T-helper 17 cell (primary cell): ENCODE measurements around the gene ATF7IP. TPM values are rescaled to one million over a fixed set of nuclear protein-coding genes. Genes with fewer than 3 reads are reported as not detected.
"Not testable (repeated sequence)": the region's sequence is repeated elsewhere in the genome, so short reads cannot be mapped to it uniquely, and the experiment has no call there.

ENCODE experiments used
- ATAC-seq: fragments of 150-1000 bp; cut with Tn5 transposase; 2 replicates; pipeline ENCODE4 v1.10.0; 2021; ENCODE audit warnings: mild to moderate bottlenecking, moderate library complexity
- DNase-seq, 3 donors: peaks; one replicate each; pipeline versions ENCODE4 v3.0.0 to v3.0.0-alpha.2; 2020 to 2021
- H3K9me3 ChIP-seq: one replicate; pipeline ENCODE4 v1.7.0; 2013; ENCODE audit warnings: low read length, mild to moderate bottlenecking; ENCODE audit not compliant: control insufficient read depth, poor library complexity, severe bottlenecking
- H3K27ac Mint-ChIP-seq: one replicate; pipeline ENCODE4 v1.8.0; 2022; ENCODE audit warnings: mild to moderate bottlenecking, moderate library complexity, mixed read lengths
- H3K27me3 Mint-ChIP-seq: one replicate; pipeline ENCODE4 v1.8.0; 2022; ENCODE audit warnings: mixed read lengths
- H3K36me3 Mint-ChIP-seq: one replicate; pipeline ENCODE4 v1.8.0; 2022; ENCODE audit warnings: low read depth, mixed read lengths
- H3K4me1 Mint-ChIP-seq: one replicate; pipeline ENCODE4 v1.8.0; 2022; ENCODE audit warnings: mild to moderate bottlenecking, mixed read lengths
- H3K4me3 Mint-ChIP-seq: one replicate; pipeline ENCODE4 v1.8.0; 2022; ENCODE audit warnings: mild to moderate bottlenecking, moderate library complexity, mixed read lengths
- total RNA-seq, 4 donors: library from RNA in 2 of 4; stranded (reverse) in 2 of 4; gene quantifications; one replicate each; pipeline ENCODE4 v1.2.3 and lab custom pipeline; 2022 to 2026

ATF7IP gene
- total RNA-seq, 2 donors from 2014 or later: 153 to 164 TPM

DNA sequence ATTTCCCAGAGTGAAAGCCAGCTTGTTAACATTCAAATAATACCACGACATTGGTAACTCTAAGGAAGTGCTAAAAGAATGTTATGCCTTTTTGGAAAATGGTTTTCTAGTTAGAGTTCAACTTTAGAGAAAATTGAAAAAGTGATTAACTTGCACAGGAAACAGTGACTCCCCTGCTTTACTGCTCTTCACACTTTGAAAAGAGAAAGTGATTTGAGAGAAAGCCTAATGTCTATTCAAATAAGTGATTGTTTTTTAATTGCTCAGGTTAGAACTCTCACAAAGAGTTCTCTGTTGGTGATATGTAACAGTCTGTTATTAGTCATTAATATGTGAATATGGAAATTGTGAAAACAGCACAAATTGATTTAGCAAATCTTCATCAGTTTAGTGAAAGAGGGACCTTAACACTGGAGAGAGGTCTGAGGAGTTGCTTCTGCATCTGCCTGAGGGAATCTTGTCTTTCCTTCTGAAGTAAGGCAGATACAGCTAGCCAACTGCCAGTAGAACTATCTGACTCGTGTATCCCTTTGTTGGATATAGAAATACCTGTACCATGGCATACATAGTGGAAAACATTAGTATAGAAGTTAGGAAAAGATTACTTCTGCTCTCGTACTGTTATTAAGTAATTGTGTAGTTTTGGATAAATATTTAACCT, 25.5 kb downstream of the ATF7IP start:
- no peak for DNase-seq
- H3K27me3 Mint-ChIP-seq: no peaks in the 10 kb centered on the region
- no peaks in the 10 kb centered on the region for H3K9me3 ChIP-seq
- peak overlapping the region; percentile 98 for H3K27ac Mint-ChIP-seq
- peaks cover 3% of the 10 kb centered on the region for H3K36me3 Mint-ChIP-seq
- ATAC-seq: no peak
- H3K4me3 Mint-ChIP-seq: peak overlapping the region; percentile 77
- peaks cover 37% of the 10 kb centered on the region for H3K4me1 Mint-ChIP-seq

DNA sequence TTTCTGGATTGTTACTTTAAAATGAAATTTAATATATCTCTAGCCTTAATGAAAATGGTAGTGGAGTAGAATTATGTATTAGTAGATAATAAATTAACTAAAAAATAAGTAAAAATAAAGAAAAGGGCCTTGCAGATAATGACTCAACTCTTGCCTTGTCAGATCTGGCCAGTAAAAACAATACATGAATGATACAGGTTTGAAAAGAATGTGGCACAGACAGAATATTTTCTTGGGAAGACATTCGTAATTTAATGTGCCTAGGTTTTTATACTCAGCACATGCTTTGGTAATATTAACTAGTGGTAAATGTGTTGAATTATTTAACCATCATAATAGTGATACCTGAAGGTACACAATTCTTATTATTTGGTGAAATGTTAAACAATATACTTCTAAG, 28.3 kb downstream of the ATF7IP start:
- peaks cover 5% of the 10 kb centered on the region for H3K36me3 Mint-ChIP-seq

GRCh38 chr12:14394317-14395073, 29.0 kb downstream of the ATF7IP start:
- no peak for DNase-seq
- Mint-ChIP-seq H3K4me3 (peak overlapping the region; percentile 63), H3K27ac (peak overlapping the region; percentile 98), H3K27me3 (no peaks in the 10 kb centered on the region), H3K36me3 (peaks cover 3% of the 10 kb centered on the region), H3K4me1 (peaks cover 42% of the 10 kb centered on the region)
- ATAC-seq: peak; percentile 77
- H3K9me3 ChIP-seq: no peaks in the 10 kb centered on the region

More for the DNA sequence above, 28.3 kb downstream of the ATF7IP start:
- H3K4me3 Mint-ChIP-seq: no peak overlapping the region
- no peak for DNase-seq
- no peaks in the 10 kb centered on the region for H3K9me3 ChIP-seq
- ATAC-seq: no peak
- H3K4me1 Mint-ChIP-seq: peaks cover 46% of the 10 kb centered on the region
- H3K27ac Mint-ChIP-seq: peak overlapping the region; percentile 98
- no peaks in the 10 kb centered on the region for H3K27me3 Mint-ChIP-seq

GRCh38 chr12:14395074-14395778, 29.7 kb downstream of the ATF7IP start:
- Mint-ChIP-seq H3K4me3 (peak overlapping the region; percentile 63), H3K4me1 (peaks cover 47% of the 10 kb centered on the region), H3K27me3 (no peaks in the 10 kb centered on the region), H3K27ac (peak overlapping the region; percentile 98), H3K36me3 (peaks cover 3% of the 10 kb centered on the region)
- DNase-seq (no peak), ATAC-seq (peak; percentile 39)
- H3K9me3 ChIP-seq: no peaks in the 10 kb centered on the region

GRCh38 chr12:14396071-14396470, 30.6 kb downstream of the ATF7IP start:
- Mint-ChIP-seq H3K4me3 (peak overlapping the region; percentile 45), H3K4me1 (peaks cover 50% of the 10 kb centered on the region), H3K36me3 (peaks cover 3% of the 10 kb centered on the region), H3K27ac (peak overlapping the region; percentile 98), H3K27me3 (no peaks in the 10 kb centered on the region)
- no peak for DNase-seq
- peak; percentile 55 for ATAC-seq
- no peaks in the 10 kb centered on the region for H3K9me3 ChIP-seq

DNA sequence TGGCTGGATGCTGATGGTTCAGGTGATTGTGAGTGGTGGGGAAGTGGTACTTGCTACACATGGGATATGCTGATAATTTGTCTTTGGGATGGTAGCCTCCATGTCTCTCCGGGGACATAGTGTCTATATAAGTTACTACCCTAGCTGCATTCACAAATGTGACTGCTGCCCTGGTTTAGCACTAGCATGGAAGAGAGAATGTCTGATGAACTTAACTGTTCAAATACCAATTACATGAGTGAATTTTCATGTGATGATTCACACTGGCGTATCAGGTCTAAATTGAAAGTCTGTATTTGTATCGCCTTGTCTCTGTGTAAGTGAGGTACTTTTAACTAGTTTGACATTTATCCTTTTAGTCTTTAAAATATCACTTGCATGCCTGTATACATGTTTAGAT, 34.4 kb downstream of the ATF7IP start:
- Mint-ChIP-seq H3K27ac (peak overlapping the region; percentile 98), H3K27me3 (no peaks in the 10 kb centered on the region), H3K4me1 (peaks cover 54% of the 10 kb centered on the region), H3K4me3 (peak overlapping the region; percentile 66), H3K36me3 (peaks cover 5% of the 10 kb centered on the region)
- DNase-seq (no peak), ATAC-seq (peak; percentile 14)
- no peaks in the 10 kb centered on the region for H3K9me3 ChIP-seq

- ATAC-seq (no peak), DNase-seq (no peak)
- Mint-ChIP-seq H3K36me3 (peaks cover 5% of the 10 kb centered on the region), H3K27me3 (no peaks in the 10 kb centered on the region), H3K27ac (peak overlapping the region; percentile 98), H3K4me3 (peak overlapping the region; percentile 66), H3K4me1 (peaks cover 51% of the 10 kb centered on the region)
- no peaks in the 10 kb centered on the region for H3K9me3 ChIP-seq
Measured at GRCh38 chr12:14400599-14400998, 35.1 kb downstream of the ATF7IP start.

- ATAC-seq: peak; percentile 16
- Mint-ChIP-seq H3K4me1 (peaks cover 48% of the 10 kb centered on the region), H3K4me3 (peak overlapping the region; percentile 66), H3K27ac (peak overlapping the region; percentile 98)
- H3K27me3 Mint-ChIP-seq, H3K36me3 Mint-ChIP-seq, DNase-seq, H3K9me3 ChIP-seq: not testable (repeated sequence)
Measured at GRCh38 chr12:14401267-14401666, 35.8 kb downstream of the ATF7IP start.

DNA sequence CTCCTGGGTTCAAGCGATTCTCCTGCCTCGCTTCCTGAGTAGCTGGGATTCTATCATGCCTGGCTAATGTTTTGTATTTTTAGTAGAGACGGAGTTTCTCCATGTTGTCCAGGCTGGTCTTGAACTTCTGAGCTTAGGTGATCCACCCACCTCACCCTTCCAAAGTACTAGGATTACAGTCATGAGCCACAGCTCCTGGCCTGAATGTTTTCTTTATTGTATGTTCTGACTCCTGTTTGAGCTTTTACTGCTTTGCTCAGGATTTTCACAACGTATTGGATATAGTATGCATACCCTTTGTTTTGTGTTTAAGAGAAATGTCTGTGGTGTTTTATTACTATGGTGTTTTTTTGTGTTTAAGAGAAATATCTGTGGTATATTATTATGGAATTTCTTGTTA, 37.2 kb downstream of the ATF7IP start:
- Mint-ChIP-seq H3K4me3 (peak overlapping the region; percentile 45), H3K4me1 (peaks cover 39% of the 10 kb centered on the region), H3K27me3 (no peaks in the 10 kb centered on the region), H3K36me3 (peaks cover 2% of the 10 kb centered on the region), H3K27ac (peak overlapping the region; percentile 98)
- ATAC-seq: no peak
- DNase-seq: no peak
- H3K9me3 ChIP-seq: no peaks in the 10 kb centered on the region

- no peaks in the 10 kb centered on the region for H3K9me3 ChIP-seq
- peak; percentile 32 for ATAC-seq
- Mint-ChIP-seq H3K4me3 (peak overlapping the region; percentile 74), H3K4me1 (peaks cover 36% of the 10 kb centered on the region), H3K27me3 (no peaks in the 10 kb centered on the region), H3K36me3 (peaks cover 2% of the 10 kb centered on the region), H3K27ac (peak overlapping the region; percentile 98)
- no peak for DNase-seq
Measured at GRCh38 chr12:14403293-14403692, 37.8 kb downstream of the ATF7IP start.

DNA sequence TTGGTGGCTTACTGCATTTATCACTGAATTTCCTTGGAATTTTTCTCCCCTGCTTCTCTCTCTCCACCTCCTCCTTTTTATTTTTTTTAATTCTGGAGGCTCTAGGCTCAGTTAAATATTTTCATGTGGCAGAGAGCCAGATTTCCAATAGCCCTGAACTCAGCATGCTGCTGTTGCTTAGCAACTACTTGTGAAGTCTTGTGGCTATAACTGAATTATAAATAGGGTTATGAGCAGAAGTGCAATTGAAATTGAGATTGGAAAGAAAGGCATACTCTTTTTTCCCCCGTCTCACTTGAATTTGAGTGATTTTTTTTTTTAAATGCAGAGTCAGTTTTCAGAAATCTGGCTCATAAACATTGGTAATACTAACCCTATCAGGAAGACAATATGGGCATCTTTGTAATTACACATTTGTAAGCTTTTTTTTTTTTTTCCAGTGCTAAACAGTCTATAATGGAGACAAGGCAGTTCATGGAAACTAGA, 38.3 kb downstream of the ATF7IP start:
- peak overlapping the region; percentile 98 for H3K27ac Mint-ChIP-seq
- peak overlapping the region; percentile 74 for H3K4me3 Mint-ChIP-seq
- H3K9me3 ChIP-seq: no peaks in the 10 kb centered on the region
- peak; percentile 79 for ATAC-seq
- no peak for DNase-seq
- H3K4me1 Mint-ChIP-seq: peaks cover 39% of the 10 kb centered on the region
- H3K27me3 Mint-ChIP-seq: no peaks in the 10 kb centered on the region
- H3K36me3 Mint-ChIP-seq: peaks cover 2% of the 10 kb centered on the region

DNA sequence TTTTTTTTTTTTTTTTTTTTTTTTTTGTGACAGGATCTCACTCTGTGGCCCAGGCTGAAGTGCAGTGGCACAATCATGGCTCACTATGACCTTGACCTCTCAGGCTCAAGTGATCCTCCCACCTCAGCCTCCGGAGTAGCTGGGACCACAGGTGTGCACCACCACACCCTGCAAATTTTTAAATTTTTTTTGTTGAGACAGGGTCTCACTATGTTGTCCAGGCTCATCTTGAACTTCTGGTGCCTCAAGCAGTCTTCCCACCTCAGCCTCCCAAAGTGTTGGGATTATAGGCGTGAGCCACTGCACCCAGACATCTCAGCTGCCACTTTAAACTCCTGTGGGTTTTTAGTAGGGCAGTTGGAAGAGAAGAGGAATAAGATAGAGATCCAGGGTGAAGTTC, 39.9 kb downstream of the ATF7IP start:
- not testable (repeated sequence) for H3K9me3 ChIP-seq, DNase-seq, ATAC-seq, H3K27me3 Mint-ChIP-seq, H3K36me3 Mint-ChIP-seq
- peaks cover 34% of the 10 kb centered on the region for H3K4me1 Mint-ChIP-seq
- H3K4me3 Mint-ChIP-seq: peak overlapping the region; percentile 55
- H3K27ac Mint-ChIP-seq: peak overlapping the region; percentile 98

DNA sequence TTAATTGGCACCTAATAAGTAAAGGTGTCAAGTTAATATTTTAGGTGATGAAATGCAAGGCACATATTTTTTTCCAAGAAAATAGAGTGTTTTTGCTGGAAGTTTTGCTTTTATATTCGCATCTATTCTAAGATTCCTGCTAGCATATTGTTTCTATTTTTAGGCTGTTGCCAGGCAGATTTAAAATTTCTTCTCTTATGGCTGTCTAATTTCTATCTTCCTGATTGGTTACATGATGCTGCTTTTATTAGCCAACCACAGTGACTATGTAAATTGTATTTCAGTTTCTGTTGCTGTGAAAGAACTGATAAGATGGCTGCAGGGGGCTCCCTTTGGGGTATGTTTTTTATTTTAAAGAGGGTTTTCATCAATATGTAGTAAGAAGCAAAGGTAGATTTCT, 42.7 kb downstream of the ATF7IP start:
- ATAC-seq (peak; percentile 22), DNase-seq (no peak)
- Mint-ChIP-seq H3K27me3 (no peaks in the 10 kb centered on the region), H3K27ac (no peak overlapping the region), H3K4me3 (peak overlapping the region; percentile 0), H3K4me1 (peaks cover 27% of the 10 kb centered on the region), H3K36me3 (peaks cover 2% of the 10 kb centered on the region)
- no peaks in the 10 kb centered on the region for H3K9me3 ChIP-seq
